GM23338 (cell line): ENCODE data around the gene VEGFA. TPM values are rescaled to one million over a fixed set of nuclear protein-coding genes. Genes with fewer than 3 reads are reported as not detected.

Experiments
- ATAC-seq: fragments of 200-7000 bp; cut with Tn5 transposase; 3 replicates; pipeline ENCODE4 v1.9.1; 2020
- DNase-seq: peaks from one replicate; pipeline ENCODE4 v3.0.0-alpha.2; 2015; ENCODE audit warnings: low spot score
- H2AFZ ChIP-seq: fragments of 200-600 bp; sonication (generic); 2 replicates; pipeline ENCODE4 v1.8.0; 2016; ENCODE audit warnings: antibody characterized with exemption, mild to moderate bottlenecking, moderate library complexity
- H3F3A ChIP-seq: fragments of 200-600 bp; sonication (generic); replicated peaks from 2 replicates; pipeline ENCODE4 v1.8.0; 2017; ENCODE audit warnings: antibody characterized with exemption, mixed run types, low read depth
- H3K27ac ChIP-seq: fragments of 200-600 bp; sonication (generic); 2 replicates; pipeline ENCODE4 v1.6.1; 2016; ENCODE audit warnings: low read depth
- H3K27me3 ChIP-seq: fragments of 200-600 bp; sonication (generic); 2 replicates; pipeline ENCODE4 v1.8.0; 2016; ENCODE audit warnings: mild to moderate bottlenecking, mixed run types, moderate library complexity; ENCODE audit not compliant: insufficient read depth
- H3K36me3 ChIP-seq: fragments of 200-600 bp; sonication (generic); 2 replicates; pipeline ENCODE4 v1.8.0; 2016; ENCODE audit warnings: mild to moderate bottlenecking; ENCODE audit not compliant: insufficient read depth
- H3K4me1 ChIP-seq: fragments of 200-600 bp; sonication (generic); 2 replicates; pipeline ENCODE4 v1.8.0; 2016; ENCODE audit warnings: mild to moderate bottlenecking, moderate library complexity; ENCODE audit not compliant: insufficient read depth
- H3K4me2 ChIP-seq: fragments of 200-600 bp; sonication (generic); 2 replicates; pipeline ENCODE4 v1.7.1; 2017; ENCODE audit warnings: mixed run types
- H3K4me3 ChIP-seq: fragments of 200-600 bp; sonication (generic); 2 replicates; pipeline ENCODE4 v1.6.1; 2016; ENCODE audit warnings: mixed run types
- H3K79me2 ChIP-seq: fragments of 200-600 bp; sonication (generic); replicated peaks from 2 replicates; pipeline ENCODE4 v1.8.0; 2017; ENCODE audit warnings: mild to moderate bottlenecking; ENCODE audit not compliant: insufficient read depth
- H3K9me2 ChIP-seq: fragments of 200-600 bp; sonication (generic); 2 replicates; pipeline ENCODE4 v1.8.0; 2017; ENCODE audit not compliant: insufficient read depth
- H4K20me1 ChIP-seq: fragments of 200-600 bp; sonication (generic); replicated peaks from 2 replicates; pipeline ENCODE4 v1.8.0; 2017; ENCODE audit warnings: mild to moderate bottlenecking; ENCODE audit not compliant: insufficient read depth
- H3K27ac Mint-ChIP-seq: 2 replicates; pipeline ENCODE4 v1.8.0; 2020; ENCODE audit warnings: inconsistent platforms, mild to moderate bottlenecking, moderate library complexity, mixed read lengths
- H3K27me3 Mint-ChIP-seq: 3 replicates; pipeline ENCODE4 v1.8.0; 2022; ENCODE audit warnings: low read depth, mild to moderate bottlenecking, moderate library complexity, mixed read lengths, inconsistent platforms; ENCODE audit not compliant: insufficient read depth, poor library complexity
- H3K36me3 Mint-ChIP-seq: 3 replicates; pipeline ENCODE4 v1.8.0; 2021; ENCODE audit warnings: low read depth, mild to moderate bottlenecking, inconsistent platforms, moderate library complexity, mixed read lengths
- H3K4me1 Mint-ChIP-seq: 3 replicates; pipeline ENCODE4 v1.8.0; 2020; ENCODE audit warnings: mild to moderate bottlenecking, inconsistent platforms, mixed read lengths
- H3K4me3 Mint-ChIP-seq: 3 replicates; pipeline ENCODE4 v1.8.0; 2021; ENCODE audit warnings: moderate library complexity, mild to moderate bottlenecking, inconsistent platforms, mixed read lengths
- H3K9me3 Mint-ChIP-seq: 3 replicates; pipeline ENCODE4 v1.8.0; 2020; ENCODE audit warnings: moderate library complexity, mild to moderate bottlenecking, inconsistent platforms, mixed read lengths
- CREB1 ChIP-seq: fragments of 250-450 bp; sonication (Bioruptor Pico); IDR thresholded peaks from 2 replicates; pipeline ENCODE4 v1.5.0; 2020; ENCODE audit warnings: low read depth, mild to moderate bottlenecking, moderate library complexity
- EZH2 ChIP-seq: fragments of 200-600 bp; sonication (generic); IDR thresholded peaks from one replicate; pipeline ENCODE4 v1.8.0; 2017; ENCODE audit warnings: antibody characterized with exemption, mild to moderate bottlenecking, low read depth; ENCODE audit not compliant: unreplicated experiment
- NANOG ChIP-seq: IDR thresholded peaks from 2 replicates; pipeline ENCODE4 v1.6.1; 2016; ENCODE audit warnings: antibody characterized with exemption, borderline replicate concordance
- STAT1 ChIP-seq: IDR thresholded peaks from one replicate; pipeline ENCODE4 v1.6.1; 2016; ENCODE audit warnings: antibody characterized with exemption; ENCODE audit not compliant: unreplicated experiment
- ZNF114 ChIP-seq: fragments of 250-450 bp; sonication (Bioruptor Pico); IDR thresholded peaks from 2 replicates; pipeline ENCODE4 v1.5.0; 2020; ENCODE audit warnings: mild to moderate bottlenecking, moderate library complexity
- ZNF331 ChIP-seq: fragments of 250-450 bp; sonication (Bioruptor Pico); IDR thresholded peaks from 2 replicates; pipeline ENCODE4 v1.5.0; 2020; ENCODE audit warnings: low read depth, mild to moderate bottlenecking, moderate library complexity
- polyA plus RNA-seq: library from polyadenylated mRNA; unstranded; fragments of >200 nt; fragmentation: Nextera tagmentation; extraction: Ambion mirVana; gene quantifications from 2 replicates; pipeline ENCODE4 v1.2.1, GENCODE V29; 2016
- total RNA-seq: library from RNA; depleted of rRNA; stranded (reverse); fragments of >200 nt; shearing (Covaris generic); gene quantifications from 2 replicates; pipeline ENCODE4 v1.2.3, GENCODE V29; 2014
- TF ChIP-seq, protein P1 (sequence below): IDR thresholded peaks from one replicate; pipeline ENCODE4 v1.6.1; 2018; ENCODE audit warnings: antibody characterized with exemption; ENCODE audit not compliant: unreplicated experiment
- TF ChIP-seq, protein P2 (sequence below): IDR thresholded peaks from 2 replicates; pipeline ENCODE4 v1.6.1; 2016; ENCODE audit warnings: antibody characterized with exemption
- TF ChIP-seq, protein P3 (sequence below), 2 experiments: fragments of 200-600 bp in 1 of 2; sonication (generic) in 1 of 2; conservative IDR thresholded peaks; 2 replicates each; pipeline versions ENCODE4 v1.5.1 to v1.6.1; 2016 to 2017; ENCODE audit warnings: antibody characterized with exemption in 2 of 2, low read depth in 2 of 2, mild to moderate bottlenecking in 2 of 2, moderate library complexity in 1 of 2

The VEGFA gene
- total and polyA plus RNA-seq, 2 experiments from 2014 or later = 10.9 to 61.1 TPM

DNA sequence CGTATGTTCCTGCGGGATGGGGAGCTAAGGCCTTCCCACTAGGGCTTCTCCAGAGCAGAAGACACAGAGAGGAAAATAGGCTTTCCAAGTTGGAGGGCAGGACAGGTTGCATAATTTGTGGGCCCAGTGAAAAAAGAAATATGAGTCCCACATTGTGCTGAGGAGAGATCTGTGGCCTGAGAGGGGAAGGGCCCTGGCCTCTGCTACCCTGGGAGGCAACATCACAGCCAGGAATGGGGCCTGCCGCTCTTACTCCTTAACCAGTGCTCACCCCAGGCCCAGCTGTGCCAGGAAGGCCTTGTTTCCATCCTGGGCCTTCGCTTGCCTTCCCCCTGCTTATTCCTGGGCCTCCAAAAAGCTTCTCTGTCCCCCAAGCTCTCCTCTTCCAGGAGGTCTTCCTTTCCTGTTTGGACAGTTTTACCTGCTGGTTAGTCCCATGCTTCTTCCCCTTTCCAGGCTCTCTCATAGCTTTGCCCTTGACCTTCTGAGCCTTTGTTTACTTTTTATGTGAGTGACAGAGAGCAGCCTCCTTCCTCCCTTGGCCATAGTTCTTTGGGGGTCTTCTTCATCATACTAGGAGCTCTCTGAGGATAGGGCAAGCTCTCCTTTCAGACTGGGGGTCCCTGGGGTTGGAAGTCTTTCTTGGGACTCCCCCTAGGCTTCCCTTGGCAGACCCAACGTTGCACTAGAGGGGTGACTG lies 26.2 kb upstream of the VEGFA start:
- no peaks in the 10 kb centered on the region for H3K36me3 Mint-ChIP-seq
- Histone ChIP-seq H3K4me2 (no peak overlapping the region), H3K4me3 (no peak overlapping the region), H3K27ac (no peak overlapping the region), H3K79me2 (no peaks in the 10 kb centered on the region), H3K9me2 (no peaks in the 10 kb centered on the region), H3K27me3 (no peaks in the 10 kb centered on the region), H3K4me1 (no peaks in the 10 kb centered on the region), H4K20me1 (no peaks in the 10 kb centered on the region), H2AFZ (no peak overlapping the region), H3F3A (no peaks in the 10 kb centered on the region), H3K36me3 (no peaks in the 10 kb centered on the region)
- peaks cover 9% of the 10 kb centered on the region for H3K27me3 Mint-ChIP-seq
- peak overlapping the region; percentile 28; the same call in 1 of the 2 replicates for H3K27ac Mint-ChIP-seq
- ATAC-seq (no peak), DNase-seq (no peak)
- H3K4me1 Mint-ChIP-seq = peaks cover 42% of the 10 kb centered on the region
- no peaks in the 10 kb centered on the region for H3K9me3 Mint-ChIP-seq
- TF ChIP-seq STAT1 (no peak), EZH2 (no peak), ZNF114 (no peak), NANOG (no peak), ZNF331 (CRISPR knock-in tag) (no peak), CREB1 (no peak)
- TF ChIP-seq, protein P1, sequence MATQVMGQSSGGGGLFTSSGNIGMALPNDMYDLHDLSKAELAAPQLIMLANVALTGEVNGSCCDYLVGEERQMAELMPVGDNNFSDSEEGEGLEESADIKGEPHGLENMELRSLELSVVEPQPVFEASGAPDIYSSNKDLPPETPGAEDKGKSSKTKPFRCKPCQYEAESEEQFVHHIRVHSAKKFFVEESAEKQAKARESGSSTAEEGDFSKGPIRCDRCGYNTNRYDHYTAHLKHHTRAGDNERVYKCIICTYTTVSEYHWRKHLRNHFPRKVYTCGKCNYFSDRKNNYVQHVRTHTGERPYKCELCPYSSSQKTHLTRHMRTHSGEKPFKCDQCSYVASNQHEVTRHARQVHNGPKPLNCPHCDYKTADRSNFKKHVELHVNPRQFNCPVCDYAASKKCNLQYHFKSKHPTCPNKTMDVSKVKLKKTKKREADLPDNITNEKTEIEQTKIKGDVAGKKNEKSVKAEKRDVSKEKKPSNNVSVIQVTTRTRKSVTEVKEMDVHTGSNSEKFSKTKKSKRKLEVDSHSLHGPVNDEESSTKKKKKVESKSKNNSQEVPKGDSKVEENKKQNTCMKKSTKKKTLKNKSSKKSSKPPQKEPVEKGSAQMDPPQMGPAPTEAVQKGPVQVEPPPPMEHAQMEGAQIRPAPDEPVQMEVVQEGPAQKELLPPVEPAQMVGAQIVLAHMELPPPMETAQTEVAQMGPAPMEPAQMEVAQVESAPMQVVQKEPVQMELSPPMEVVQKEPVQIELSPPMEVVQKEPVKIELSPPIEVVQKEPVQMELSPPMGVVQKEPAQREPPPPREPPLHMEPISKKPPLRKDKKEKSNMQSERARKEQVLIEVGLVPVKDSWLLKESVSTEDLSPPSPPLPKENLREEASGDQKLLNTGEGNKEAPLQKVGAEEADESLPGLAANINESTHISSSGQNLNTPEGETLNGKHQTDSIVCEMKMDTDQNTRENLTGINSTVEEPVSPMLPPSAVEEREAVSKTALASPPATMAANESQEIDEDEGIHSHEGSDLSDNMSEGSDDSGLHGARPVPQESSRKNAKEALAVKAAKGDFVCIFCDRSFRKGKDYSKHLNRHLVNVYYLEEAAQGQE = no peak
- TF ChIP-seq, protein P2, sequence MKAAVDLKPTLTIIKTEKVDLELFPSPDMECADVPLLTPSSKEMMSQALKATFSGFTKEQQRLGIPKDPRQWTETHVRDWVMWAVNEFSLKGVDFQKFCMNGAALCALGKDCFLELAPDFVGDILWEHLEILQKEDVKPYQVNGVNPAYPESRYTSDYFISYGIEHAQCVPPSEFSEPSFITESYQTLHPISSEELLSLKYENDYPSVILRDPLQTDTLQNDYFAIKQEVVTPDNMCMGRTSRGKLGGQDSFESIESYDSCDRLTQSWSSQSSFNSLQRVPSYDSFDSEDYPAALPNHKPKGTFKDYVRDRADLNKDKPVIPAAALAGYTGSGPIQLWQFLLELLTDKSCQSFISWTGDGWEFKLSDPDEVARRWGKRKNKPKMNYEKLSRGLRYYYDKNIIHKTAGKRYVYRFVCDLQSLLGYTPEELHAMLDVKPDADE = no peak
- TF ChIP-seq, protein P3, sequence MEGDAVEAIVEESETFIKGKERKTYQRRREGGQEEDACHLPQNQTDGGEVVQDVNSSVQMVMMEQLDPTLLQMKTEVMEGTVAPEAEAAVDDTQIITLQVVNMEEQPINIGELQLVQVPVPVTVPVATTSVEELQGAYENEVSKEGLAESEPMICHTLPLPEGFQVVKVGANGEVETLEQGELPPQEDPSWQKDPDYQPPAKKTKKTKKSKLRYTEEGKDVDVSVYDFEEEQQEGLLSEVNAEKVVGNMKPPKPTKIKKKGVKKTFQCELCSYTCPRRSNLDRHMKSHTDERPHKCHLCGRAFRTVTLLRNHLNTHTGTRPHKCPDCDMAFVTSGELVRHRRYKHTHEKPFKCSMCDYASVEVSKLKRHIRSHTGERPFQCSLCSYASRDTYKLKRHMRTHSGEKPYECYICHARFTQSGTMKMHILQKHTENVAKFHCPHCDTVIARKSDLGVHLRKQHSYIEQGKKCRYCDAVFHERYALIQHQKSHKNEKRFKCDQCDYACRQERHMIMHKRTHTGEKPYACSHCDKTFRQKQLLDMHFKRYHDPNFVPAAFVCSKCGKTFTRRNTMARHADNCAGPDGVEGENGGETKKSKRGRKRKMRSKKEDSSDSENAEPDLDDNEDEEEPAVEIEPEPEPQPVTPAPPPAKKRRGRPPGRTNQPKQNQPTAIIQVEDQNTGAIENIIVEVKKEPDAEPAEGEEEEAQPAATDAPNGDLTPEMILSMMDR (conservative IDR thresholded peaks at IDR 0.05; ENCODE audit: low read depth in 2 of 2) = no peak
- H3K4me3 Mint-ChIP-seq = no peak overlapping the region
